Measurements from ENCODE around the gene CNIH2. TPM values are rescaled to one million over a fixed set of nuclear protein-coding genes. Genes with fewer than 3 reads are reported as not detected.
"Not testable (repeated sequence)": the region's sequence is repeated elsewhere in the genome, so short reads cannot be mapped to it uniquely, and the experiment has no call there.

CNIH2 gene
- total RNA-seq, 4 donors from 2014 or later, result not detected

DNA sequence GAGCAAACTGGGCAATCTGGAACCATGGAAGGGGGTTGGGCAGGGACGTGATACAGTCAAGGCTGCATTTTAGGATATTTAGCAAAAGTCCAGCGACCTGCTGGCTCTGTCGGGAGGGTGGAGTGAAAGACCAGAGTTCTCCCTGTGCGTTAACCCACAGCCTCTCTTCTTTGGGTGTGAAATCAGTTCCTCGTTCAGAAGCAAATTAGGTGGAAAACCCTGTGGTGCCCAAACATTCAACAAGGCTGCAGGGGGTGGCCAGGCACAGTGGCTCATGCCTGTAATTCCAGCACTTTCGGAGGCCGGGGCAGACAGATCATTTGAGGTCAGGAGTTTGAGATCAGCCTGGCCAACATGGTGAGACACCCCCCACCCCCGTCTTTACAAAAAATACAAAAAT is 19.6 kb downstream of the CNIH2 start:
- DNase-seq (ENCODE audit: low spot score) (no peak), ATAC-seq (ENCODE audit: low FRiP score) (no peak)
- no peak for TF ChIP-seq CTCF (IDR thresholded peaks at IDR 0.05)

GRCh38 chr11:66299186-66299585 is 21.2 kb downstream of the CNIH2 start:
- ATAC-seq (ENCODE audit: low FRiP score), result no peak
- TF ChIP-seq CTCF (IDR thresholded peaks at IDR 0.05), result no peak
- DNase-seq (ENCODE audit: low spot score), result no peak

DNA sequence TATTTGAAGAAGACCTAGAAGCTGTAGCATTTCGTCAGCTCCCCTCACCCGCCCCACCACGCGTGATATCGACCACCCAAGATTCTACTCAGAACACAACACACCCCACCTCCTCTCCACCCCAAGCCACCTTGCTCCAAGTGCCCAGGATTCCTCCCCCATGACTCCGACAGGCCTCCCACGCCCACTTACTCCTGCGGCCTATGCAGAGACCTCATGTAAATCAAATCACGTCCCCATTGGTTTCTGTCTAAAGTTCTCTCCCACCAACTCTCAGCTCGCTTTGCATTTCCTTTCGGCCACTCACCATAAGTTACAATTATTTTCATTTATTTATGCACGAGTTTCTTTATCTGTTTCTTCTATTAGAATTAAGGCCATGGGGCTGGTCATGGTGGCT is 24.7 kb downstream of the CNIH2 start:
- ATAC-seq (ENCODE audit: low FRiP score), result no peak
- no peak for TF ChIP-seq CTCF (IDR thresholded peaks at IDR 0.05)
- no peak for DNase-seq (ENCODE audit: low spot score)

DNA sequence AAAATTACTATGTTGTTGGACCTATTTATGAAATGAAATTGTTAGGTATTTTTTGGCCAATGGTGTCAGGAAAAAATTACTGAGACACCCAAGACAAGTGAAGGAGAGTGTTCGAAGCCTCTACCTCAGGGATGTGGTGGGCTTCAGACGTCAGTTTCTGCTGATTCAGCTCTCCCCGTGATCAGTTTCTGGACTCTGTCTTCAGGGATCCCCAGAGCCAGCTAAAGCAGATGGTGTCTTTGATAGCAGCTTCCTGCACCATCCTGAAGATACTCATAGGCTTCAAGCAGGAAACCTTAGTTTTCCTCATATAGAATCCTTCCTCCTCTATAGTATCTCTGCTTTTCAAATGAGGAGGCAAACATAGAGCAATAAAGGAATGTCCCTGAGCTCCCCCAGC is 31.5 kb downstream of the CNIH2 start:
- DNase-seq (ENCODE audit: low spot score) (no peak), ATAC-seq (ENCODE audit: low FRiP score) (no peak)

DNA sequence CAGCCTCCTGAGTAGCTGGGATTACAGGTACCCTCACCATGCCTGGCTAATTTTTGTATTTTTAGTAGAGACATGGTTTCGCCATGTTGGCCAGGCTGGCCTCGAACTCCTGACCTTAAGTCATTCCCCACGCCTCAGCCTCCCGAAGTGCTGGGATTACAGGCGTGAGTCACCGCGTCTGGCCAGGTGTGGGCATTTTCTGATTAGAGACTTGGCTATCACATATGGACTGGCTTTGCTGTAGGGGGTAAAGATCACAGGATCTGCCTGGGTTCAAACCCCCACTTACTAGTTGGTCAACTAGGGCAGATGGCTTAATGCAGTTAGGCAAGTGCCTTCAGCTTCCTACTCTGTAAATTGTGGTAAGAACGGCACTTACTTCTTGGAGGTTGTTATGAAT is 32.3 kb downstream of the CNIH2 start:
- no peak for TF ChIP-seq CTCF (IDR thresholded peaks at IDR 0.05)
- ATAC-seq (ENCODE audit: low FRiP score) (no peak), DNase-seq (ENCODE audit: low spot score) (no peak)

More for the DNA sequence above, 31.5 kb downstream of the CNIH2 start:
- no peak for TF ChIP-seq CTCF (IDR thresholded peaks at IDR 0.05)

GRCh38 chr11:66310803-66311440 is 32.9 kb downstream of the CNIH2 start:
- not testable (repeated sequence) for DNase-seq (ENCODE audit: low spot score); ATAC-seq (ENCODE audit: low FRiP score)

DNA sequence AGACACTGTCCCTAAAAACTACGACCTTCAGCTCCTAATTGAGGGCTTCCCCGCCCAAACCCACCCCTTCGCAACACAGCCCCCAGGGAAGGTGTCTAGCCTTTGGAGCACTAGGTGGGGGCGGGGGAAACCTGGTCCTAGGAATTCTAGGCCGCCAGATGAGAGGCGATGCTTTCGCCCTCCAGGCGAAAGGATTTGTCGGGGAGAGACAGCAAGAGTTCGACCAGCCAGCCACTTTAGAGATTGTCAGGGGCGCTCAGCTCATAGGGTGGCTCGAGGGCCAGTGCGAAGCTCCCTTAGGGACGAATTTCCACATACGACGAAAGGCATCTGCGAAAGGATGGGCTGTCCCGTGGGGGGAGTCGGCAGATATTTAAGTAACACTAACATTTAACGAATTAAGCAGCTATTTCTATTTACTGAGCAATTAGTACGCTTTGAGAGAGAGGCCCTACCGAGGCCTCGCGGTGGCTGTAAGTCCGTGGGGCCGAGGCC is 33.5 kb downstream of the CNIH2 start:
- ATAC-seq (ENCODE audit: low FRiP score), result no peak
- no peak for DNase-seq (ENCODE audit: low spot score)
- TF ChIP-seq CTCF (IDR thresholded peaks at IDR 0.05), result no peak

Data from omental fat pad (tissue), 4 donors.